AG09309 (cell line): ENCODE results near the gene CCDC40.

Source experiments
- DNase-seq: peaks from one replicate; pipeline ENCODE4 v3.0.0-alpha.2; 2010; ENCODE audit warnings: low read depth
- H3K4me3 ChIP-seq: 2 replicates; pipeline ENCODE4 v1.5.1; 2011; ENCODE audit warnings: mild to moderate bottlenecking, low read depth, low read length, moderate library complexity; ENCODE audit not compliant: control insufficient read depth
- TF ChIP-seq, protein P1 (sequence below): IDR thresholded peaks from 2 replicates; pipeline ENCODE4 v1.5.1; 2011; ENCODE audit warnings: mild to moderate bottlenecking, low read depth, low read length, inconsistent platforms; ENCODE audit not compliant: insufficient read depth, control insufficient read depth; ENCODE audit errors: missing control alignments

The CCDC40 gene

DNA sequence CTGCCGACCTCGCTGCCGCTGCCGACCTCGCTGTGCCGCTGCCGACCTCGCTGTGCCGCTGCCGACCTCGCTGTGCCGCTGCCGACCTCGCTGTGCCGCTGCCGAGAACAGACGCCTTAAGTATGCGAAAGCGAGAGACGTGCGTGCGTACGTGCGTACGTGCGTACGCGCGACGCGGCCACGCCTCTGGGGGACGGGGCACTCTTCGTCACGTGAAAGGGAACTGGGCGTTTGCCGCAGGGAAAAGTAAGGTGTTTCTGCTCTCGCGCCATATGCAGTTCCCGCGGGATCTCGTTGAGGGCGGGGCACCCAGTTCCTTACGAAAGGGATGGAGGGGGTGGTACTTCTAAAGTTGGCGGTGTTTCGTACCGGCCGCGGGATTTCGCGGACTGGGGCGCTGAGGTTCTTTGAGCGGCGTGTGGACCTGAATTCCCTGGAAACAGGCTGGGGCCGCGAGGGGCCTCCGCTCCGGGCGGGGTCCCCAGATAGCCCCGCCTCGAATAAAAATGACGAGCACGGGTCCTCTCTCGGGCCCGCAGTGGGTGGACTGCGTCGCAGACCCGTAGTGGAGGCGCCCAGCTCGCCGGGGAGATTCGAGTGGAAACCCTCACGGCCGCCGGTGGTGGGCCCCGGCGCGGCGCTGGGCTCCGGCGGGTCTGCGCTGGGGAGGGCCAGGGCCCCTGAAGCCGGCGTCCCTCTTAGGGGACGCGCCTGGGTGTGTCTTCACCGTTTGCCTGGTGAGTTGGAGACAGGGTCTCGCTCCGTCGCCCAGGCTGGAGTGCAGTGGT is 110.8 kb downstream of the CCDC40 start, which contains the start of gene EIF4A3:
TSS of gene EIF4A3 (minus strand) at position 94 of the 788 bp plus-strand sequence. CDS start 167 bp downstream, outside the sequence.
- TF ChIP-seq, protein P1, sequence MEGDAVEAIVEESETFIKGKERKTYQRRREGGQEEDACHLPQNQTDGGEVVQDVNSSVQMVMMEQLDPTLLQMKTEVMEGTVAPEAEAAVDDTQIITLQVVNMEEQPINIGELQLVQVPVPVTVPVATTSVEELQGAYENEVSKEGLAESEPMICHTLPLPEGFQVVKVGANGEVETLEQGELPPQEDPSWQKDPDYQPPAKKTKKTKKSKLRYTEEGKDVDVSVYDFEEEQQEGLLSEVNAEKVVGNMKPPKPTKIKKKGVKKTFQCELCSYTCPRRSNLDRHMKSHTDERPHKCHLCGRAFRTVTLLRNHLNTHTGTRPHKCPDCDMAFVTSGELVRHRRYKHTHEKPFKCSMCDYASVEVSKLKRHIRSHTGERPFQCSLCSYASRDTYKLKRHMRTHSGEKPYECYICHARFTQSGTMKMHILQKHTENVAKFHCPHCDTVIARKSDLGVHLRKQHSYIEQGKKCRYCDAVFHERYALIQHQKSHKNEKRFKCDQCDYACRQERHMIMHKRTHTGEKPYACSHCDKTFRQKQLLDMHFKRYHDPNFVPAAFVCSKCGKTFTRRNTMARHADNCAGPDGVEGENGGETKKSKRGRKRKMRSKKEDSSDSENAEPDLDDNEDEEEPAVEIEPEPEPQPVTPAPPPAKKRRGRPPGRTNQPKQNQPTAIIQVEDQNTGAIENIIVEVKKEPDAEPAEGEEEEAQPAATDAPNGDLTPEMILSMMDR: no peak
- peak; percentile 97 for DNase-seq
- peak within 1 kb of the TSS; percentile 88 for H3K4me3 ChIP-seq
